ENCODE measurements around the gene FAAP24.

DNA sequence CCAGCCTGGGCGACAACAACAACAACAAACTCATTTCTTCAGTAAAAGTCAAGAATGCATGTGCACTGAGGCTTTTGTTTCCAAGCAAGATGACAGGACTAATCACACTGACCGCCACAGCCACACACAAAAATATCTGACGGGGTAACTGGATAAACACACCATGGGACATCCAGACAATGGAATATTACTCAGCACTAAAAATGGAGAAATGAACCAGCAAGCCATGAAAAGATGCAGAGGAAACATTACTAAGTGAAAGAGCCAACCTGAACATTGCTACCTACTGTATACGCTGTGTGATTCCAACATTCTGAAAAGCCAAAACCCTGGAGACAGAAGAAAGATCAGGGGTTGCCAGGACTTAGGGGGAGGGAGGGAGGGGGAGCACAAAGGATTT, 36.7 kb downstream of the FAAP24 start:
- TF ChIP-seq, protein P1, sequence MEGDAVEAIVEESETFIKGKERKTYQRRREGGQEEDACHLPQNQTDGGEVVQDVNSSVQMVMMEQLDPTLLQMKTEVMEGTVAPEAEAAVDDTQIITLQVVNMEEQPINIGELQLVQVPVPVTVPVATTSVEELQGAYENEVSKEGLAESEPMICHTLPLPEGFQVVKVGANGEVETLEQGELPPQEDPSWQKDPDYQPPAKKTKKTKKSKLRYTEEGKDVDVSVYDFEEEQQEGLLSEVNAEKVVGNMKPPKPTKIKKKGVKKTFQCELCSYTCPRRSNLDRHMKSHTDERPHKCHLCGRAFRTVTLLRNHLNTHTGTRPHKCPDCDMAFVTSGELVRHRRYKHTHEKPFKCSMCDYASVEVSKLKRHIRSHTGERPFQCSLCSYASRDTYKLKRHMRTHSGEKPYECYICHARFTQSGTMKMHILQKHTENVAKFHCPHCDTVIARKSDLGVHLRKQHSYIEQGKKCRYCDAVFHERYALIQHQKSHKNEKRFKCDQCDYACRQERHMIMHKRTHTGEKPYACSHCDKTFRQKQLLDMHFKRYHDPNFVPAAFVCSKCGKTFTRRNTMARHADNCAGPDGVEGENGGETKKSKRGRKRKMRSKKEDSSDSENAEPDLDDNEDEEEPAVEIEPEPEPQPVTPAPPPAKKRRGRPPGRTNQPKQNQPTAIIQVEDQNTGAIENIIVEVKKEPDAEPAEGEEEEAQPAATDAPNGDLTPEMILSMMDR (IDR thresholded peaks at IDR 0.05; ENCODE audit: insufficient read depth, low read depth, low read length), result no peak
- no peak for TF ChIP-seq EZH2 (IDR thresholded peaks at IDR 0.05; ENCODE audit: insufficient read depth, low read length)
